HG03060 (cell line): ENCODE measurements around the gene MMP7.

ENCODE experiments used
- ATAC-seq: cut with Tn5 transposase; IDR thresholded peaks from one replicate; pipeline ENCODE4 v1.9.1; 2021; ENCODE audit warnings: low read depth, moderate number of reproducible peaks; ENCODE audit not compliant: unreplicated experiment

The MMP7 gene

DNA sequence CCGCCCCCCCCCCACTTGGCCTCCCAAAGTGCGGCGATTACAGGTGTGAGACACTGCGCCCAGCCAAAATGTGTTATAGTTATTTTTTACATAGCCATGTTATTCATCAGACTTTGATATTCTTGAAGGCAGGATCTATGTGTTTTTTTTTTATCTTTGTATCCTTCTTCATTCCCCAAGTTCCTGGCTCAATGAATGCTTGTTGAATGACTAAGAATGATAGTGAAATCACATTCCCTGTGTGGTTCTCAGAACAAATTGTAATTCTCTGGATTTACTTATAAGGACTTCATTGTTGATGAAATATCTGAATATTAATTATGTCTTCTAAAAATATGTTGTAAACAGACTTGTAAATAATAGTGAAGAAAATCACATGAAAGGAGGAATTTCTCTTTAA lies 33.5 kb downstream of the MMP7 start:
- no peak for ATAC-seq

DNA sequence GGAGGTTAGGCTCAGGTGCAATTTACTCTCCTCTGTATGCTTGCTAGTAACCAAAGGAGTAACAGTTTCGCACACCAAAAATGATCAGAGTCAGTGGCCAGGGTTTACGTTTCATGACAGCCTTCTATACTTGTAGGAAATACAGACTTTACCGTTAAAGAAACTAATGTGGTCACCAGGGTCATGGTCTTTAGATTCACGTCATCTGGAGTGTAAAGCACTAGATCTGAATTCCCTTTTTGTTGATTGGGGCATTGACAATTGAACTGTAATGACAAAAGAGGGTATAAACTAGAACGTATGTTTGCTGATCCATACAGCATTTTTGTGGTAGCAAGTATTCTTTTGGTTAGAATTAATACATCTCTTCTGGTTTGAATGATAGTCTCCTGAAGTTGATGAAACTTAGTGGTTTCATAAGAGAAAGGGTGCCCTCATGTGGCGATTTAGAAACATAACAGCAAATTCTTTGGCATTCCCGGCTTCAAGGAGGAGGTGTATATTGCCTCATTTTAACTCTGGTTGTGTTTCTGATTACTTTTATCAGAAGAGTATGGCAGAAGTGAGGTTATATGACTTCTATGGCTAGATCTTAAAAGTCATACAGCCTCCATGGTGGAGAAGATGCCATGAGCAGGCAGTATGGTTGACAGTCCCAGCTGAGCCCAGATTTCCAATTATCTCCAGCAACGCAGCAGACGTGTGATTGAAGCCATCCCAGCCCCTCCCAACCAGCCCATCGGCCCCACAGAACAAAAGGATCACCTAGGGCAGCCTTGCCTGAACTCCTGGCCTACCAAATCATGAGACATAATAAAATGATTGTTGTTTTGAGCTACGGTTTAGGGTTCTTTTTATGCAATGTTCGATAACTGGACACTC lies 35.1 kb downstream of the MMP7 start:
- peak; percentile 51 for ATAC-seq

- ATAC-seq: no peak
Observed at GRCh38 chr11:102494216-102494615, 36.3 kb downstream of the MMP7 start.

DNA sequence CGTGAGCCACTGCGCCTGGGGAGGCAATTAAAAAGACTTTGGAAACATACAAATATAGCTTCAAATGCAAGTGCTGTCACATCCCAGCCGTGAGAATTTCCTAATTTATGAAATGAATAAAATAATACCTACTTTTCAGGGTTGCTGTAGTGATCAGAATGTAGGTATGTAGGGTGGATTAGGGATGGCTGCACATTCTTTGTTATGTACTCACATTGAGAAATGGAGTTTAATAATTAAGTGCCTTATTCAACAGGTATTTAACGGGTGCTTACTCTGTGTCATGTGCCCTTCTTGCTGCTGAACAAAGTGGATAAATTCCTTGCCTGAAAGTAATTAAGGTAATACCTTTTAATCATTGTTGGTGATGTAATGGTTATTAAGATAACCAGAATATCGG lies 37.0 kb downstream of the MMP7 start:
- no peak for ATAC-seq

- ATAC-seq: no peak
Observed at GRCh38 chr11:102491969-102492368, 38.6 kb downstream of the MMP7 start.

- ATAC-seq: no peak
Observed at GRCh38 chr11:102489186-102490145, 41.1 kb downstream of the MMP7 start.

- ATAC-seq: peak; percentile 61
Observed at GRCh38 chr11:102488208-102488607, 42.3 kb downstream of the MMP7 start.

- no peak for ATAC-seq
Observed at GRCh38 chr11:102487214-102487613, 43.3 kb downstream of the MMP7 start.

- no peak for ATAC-seq
Observed at GRCh38 chr11:102486584-102486983, 44.0 kb downstream of the MMP7 start.

- no peak for ATAC-seq
Observed at GRCh38 chr11:102485095-102485722, 45.3 kb downstream of the MMP7 start.

DNA sequence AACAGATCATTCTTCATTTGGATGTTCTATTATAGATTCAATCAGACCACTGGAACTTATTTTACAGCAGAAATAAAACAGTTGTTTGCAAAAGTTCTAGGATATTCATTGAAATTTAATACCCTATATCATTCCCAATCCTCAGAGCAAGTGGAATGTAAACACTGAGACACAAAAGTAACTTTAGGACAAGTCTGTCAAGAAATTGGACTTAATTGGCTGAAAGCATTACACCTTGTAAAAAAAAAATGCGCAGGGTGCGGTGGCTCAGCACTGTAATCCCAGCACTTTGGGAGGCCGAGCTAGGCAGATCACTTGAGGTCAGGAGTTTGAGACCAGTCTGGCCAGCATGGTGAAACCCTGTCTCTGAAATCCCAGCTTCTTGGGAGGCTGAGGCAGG lies 48.1 kb downstream of the MMP7 start:
- ATAC-seq: no peak

DNA sequence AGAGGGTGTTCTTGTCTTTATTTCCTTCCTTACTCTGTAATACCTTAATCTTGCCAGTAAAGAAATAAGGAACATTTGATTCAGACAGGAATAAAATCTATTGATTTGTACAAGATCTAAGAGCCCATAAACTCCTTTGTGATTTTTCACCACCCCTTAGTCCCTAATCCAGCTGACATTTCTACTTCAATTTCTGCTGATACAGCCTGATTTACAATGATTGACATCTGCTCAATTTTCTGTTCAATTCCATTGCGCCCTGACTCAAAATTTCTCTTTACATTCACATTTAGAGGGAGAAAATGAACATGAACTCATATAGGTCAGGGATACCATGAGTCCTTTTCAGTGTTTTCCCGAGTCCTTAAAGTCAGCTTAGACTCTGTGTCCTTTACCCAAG lies 50.8 kb downstream of the MMP7 start:
- no peak for ATAC-seq

DNA sequence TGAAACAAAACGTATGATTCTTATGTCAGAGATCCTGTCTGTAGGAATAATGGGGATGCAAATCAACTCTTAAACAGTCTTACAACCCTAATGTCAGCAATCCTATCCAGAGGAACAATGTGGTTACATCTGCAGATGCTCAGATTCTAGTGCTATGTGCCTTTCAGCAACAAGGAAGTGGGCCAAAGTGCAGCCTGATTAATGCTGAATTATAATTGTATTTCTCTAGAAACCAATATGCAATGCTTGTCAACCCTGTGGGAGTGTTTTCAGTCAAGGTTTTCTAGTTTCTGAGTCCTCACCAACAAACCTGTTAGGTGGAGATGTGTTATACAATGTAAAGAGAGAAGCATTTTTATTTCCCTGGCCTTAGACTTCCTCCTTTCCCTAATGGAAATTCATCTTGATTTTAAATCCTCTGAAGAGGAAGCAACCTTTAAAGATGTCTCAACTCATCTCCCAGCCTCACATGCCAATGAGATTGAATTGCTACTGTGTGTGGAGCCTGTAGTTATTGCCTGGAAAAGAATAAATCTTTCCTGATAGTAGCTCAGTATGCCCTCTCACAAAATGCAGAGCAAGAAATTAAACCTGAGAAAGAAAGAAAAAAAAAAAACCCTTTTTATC lies 51.8 kb downstream of the MMP7 start:
- no peak for ATAC-seq

GRCh38 chr11:102476812-102477211 lies 53.7 kb downstream of the MMP7 start:
- ATAC-seq: no peak

DNA sequence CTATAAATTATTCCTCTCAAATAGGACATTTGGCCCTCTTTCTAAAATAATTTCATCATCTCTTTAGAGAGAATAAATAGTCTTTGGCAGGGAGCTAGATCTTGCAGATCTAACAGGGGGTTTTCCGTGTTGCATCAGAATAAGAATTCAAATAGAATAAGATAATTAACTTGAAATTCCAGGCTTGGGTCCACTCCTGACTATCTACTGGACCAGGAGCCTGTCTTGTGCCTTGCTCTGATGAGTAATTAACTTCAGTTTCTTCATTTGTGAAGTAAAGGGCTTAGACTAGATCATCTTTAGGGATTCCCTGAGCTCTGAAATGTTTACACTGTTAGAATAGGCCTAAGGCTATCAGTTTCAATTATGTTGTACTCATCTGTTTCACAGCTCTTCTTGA lies 54.5 kb downstream of the MMP7 start:
- no peak for ATAC-seq

- no peak for ATAC-seq
Observed at GRCh38 chr11:102473543-102473942, 57.0 kb downstream of the MMP7 start.

DNA sequence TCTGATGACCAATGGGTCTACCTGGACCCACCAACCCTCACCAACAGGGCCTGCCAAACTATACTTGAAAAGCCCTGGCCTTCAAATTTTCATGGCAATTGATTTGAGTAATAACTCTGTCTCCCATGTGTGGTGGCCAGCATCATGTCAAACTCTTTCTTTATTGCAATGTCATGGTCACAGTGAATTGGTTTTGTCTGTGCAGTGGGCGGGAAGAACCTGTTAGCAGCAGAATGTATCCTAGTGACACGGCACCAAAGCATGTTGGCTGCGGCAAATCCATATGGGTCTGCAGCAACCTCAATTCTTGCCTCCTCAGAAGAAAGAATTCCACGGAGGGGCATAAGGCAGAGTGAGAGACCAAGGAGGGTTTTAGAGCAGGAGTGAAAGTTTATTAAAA lies 58.4 kb downstream of the MMP7 start:
- ATAC-seq: no peak

GRCh38 chr11:102471474-102471873 lies 59.1 kb downstream of the MMP7 start:
- ATAC-seq: no peak
